Stomach smooth muscle (tissue), 2 donors: Measurements from ENCODE around the gene KRTAP17-1.
"Not testable (repeated sequence)": the region's sequence is repeated elsewhere in the genome, so short reads cannot be mapped to it uniquely, and the experiment has no call there.

ENCODE experiments used
- H3K27ac ChIP-seq: one replicate; pipeline ENCODE4 v1.7.0; 2013; ENCODE audit warnings: mild to moderate bottlenecking, low read length, inconsistent platforms
- H3K27me3 ChIP-seq, 2 donors: one replicate each; pipeline ENCODE4 v1.7.0; 2013; ENCODE audit warnings: low read length in 2 of 2; ENCODE audit not compliant: insufficient read depth in 2 of 2, control insufficient read depth in 1 of 2
- H3K36me3 ChIP-seq, 2 donors: one replicate each; pipeline ENCODE4 v1.7.0; 2013; ENCODE audit warnings: low read length in 2 of 2; ENCODE audit not compliant: control insufficient read depth in 2 of 2, insufficient read depth in 2 of 2
- H3K4me1 ChIP-seq: one replicate; pipeline ENCODE4 v1.7.0; 2013; ENCODE audit warnings: low read length; ENCODE audit not compliant: control insufficient read depth, insufficient read depth
- H3K4me3 ChIP-seq, 2 donors: one replicate each; pipeline ENCODE4 v1.7.0; 2013; ENCODE audit warnings: low read length in 2 of 2
- H3K9ac ChIP-seq, 2 donors: one replicate each; pipeline ENCODE4 v1.7.0; 2013; ENCODE audit warnings: low read length in 2 of 2, mild to moderate bottlenecking in 1 of 2
- H3K9me3 ChIP-seq, 2 donors: one replicate each; pipeline ENCODE4 v1.7.0; 2013; ENCODE audit warnings: low read length in 2 of 2; ENCODE audit not compliant: control insufficient read depth in 2 of 2
- donor health status: healthy.
- donor health status: Pancreatic carcinoma.

Gene KRTAP17-1

GRCh38 chr17:41301204-41301790 lies 14.2 kb downstream of the KRTAP17-1 start:
- Histone ChIP-seq H3K36me3 (no peaks in the 10 kb centered on the region), H3K27ac (no peak overlapping the region), H3K9me3 (peaks cover 5 to 10% of the 10 kb centered on the region in 2 donors), H3K4me3 (no peak overlapping the region), H3K4me1 (no peaks in the 10 kb centered on the region), H3K9ac (no peak overlapping the region), H3K27me3 (peaks cover 0 to 3% of the 10 kb centered on the region in 2 donors)

GRCh38 chr17:41298458-41299135 lies 16.9 kb downstream of the KRTAP17-1 start:
- Histone ChIP-seq H3K27me3 (peaks cover 0 to 3% of the 10 kb centered on the region in 2 donors), H3K27ac (no peak overlapping the region), H3K9me3 (peaks cover 5 to 10% of the 10 kb centered on the region in 2 donors), H3K4me3 (no peak overlapping the region), H3K4me1 (no peaks in the 10 kb centered on the region), H3K36me3 (no peaks in the 10 kb centered on the region), H3K9ac (no peak overlapping the region)

DNA sequence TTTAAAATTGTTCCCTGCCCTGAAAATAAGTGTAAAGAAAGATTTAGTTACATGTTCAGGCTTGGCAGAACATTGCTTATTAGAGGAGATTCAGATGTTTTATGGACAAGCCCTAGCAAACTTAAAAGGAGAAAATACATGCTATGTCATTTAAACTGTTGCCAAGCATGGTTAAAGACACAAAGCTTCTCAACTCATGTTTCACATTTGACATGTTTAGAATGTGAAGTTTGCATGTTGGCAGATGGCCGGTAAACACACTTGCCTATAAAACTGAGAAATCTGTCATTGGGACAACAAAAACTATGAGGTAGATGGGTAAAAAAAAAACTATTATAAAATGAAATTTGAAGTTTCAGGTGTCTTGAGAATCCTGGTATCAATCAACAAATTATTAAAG lies 18.7 kb downstream of the KRTAP17-1 start:
- H3K4me1 ChIP-seq, result no peaks in the 10 kb centered on the region
- H3K9ac ChIP-seq, result no peak overlapping the region
- peaks cover 0 to 3% of the 10 kb centered on the region in 2 donors for H3K27me3 ChIP-seq
- H3K27ac ChIP-seq, result no peak overlapping the region
- no peak overlapping the region for H3K4me3 ChIP-seq
- H3K36me3 ChIP-seq, result no peaks in the 10 kb centered on the region
- peaks cover 4 to 5% of the 10 kb centered on the region in 2 donors for H3K9me3 ChIP-seq

DNA sequence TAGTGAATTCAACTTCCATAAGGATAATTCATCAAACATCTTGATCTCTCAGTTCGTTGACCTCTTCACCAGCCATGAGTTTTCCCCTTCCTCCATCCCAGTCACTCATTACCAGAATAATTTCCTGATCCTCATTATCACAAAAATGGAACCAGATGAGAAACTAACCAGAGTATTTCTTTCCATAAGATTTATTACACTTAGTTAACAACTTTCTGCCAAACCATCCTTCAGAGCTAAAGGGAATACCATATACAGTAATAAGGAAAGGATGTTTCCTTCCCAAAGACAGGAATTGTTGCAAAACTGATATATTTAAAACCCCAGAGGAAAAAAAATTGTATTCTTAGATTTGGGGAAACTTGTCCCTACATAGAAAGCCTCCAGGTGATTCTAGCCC lies 21.5 kb downstream of the KRTAP17-1 start:
- no peak overlapping the region for H3K9ac ChIP-seq
- H3K36me3 ChIP-seq, result no peaks in the 10 kb centered on the region
- H3K4me1 ChIP-seq, result no peaks in the 10 kb centered on the region
- no peak overlapping the region for H3K27ac ChIP-seq
- no peaks in the 10 kb centered on the region for H3K27me3 ChIP-seq
- no peaks in the 10 kb centered on the region for H3K9me3 ChIP-seq
- no peak overlapping the region for H3K4me3 ChIP-seq

DNA sequence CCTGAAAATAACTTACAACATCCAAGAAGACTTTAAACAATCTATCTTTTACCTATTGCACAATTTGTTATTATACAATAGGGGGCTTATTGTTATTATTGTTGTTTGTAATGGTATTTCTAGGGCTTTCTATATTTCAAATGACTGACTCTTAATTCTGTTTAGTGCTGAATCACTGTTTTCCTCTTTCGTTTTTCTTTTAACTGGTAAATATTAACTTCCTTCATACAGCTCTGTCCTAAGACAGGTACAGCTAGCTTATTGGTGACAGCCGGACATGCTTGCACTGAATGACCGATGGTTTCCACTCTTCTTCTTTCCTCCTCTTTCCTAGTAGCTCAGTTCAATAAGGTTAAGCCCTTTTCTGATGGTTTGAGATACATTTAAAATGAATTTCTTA lies 28.5 kb downstream of the KRTAP17-1 start:
- Histone ChIP-seq H3K4me1 (no peaks in the 10 kb centered on the region), H3K36me3 (no peaks in the 10 kb centered on the region), H3K9ac (no peak overlapping the region), H3K27ac (no peak overlapping the region), H3K27me3 (peaks cover 0 to 2% of the 10 kb centered on the region in 2 donors), H3K4me3 (no peak overlapping the region), H3K9me3 (no peaks in the 10 kb centered on the region)

- Histone ChIP-seq H3K9me3 (no peaks in the 10 kb centered on the region), H3K36me3 (no peaks in the 10 kb centered on the region), H3K27me3 (peaks cover 0 to 2% of the 10 kb centered on the region in 2 donors), H3K9ac (no peak overlapping the region), H3K27ac (no peak overlapping the region), H3K4me3 (no peak overlapping the region), H3K4me1 (no peaks in the 10 kb centered on the region)
Measured at GRCh38 chr17:41284546-41284945, 31.0 kb downstream of the KRTAP17-1 start.

GRCh38 chr17:41284043-41284442 lies 31.5 kb downstream of the KRTAP17-1 start:
- Histone ChIP-seq H3K36me3 (no peaks in the 10 kb centered on the region), H3K27ac (no peak overlapping the region), H3K9ac (no peak overlapping the region)

GRCh38 chr17:41278176-41278955 lies 37.1 kb downstream of the KRTAP17-1 start:
- no peak overlapping the region for H3K4me3 ChIP-seq
- H3K36me3 ChIP-seq, result no peaks in the 10 kb centered on the region
- H3K27me3 ChIP-seq, result peaks cover 0 to 2% of the 10 kb centered on the region in 2 donors
- H3K4me1 ChIP-seq, result no peaks in the 10 kb centered on the region
- H3K9me3 ChIP-seq, result no peaks in the 10 kb centered on the region
- H3K9ac ChIP-seq, result no peak overlapping the region
- H3K27ac ChIP-seq, result no peak overlapping the region

More at GRCh38 chr17:41284043-41284442, 31.5 kb downstream of the KRTAP17-1 start:
- H3K4me1 ChIP-seq, result no peaks in the 10 kb centered on the region
- H3K9me3 ChIP-seq, result no peaks in the 10 kb centered on the region
- peaks cover 0 to 2% of the 10 kb centered on the region in 2 donors for H3K27me3 ChIP-seq
- H3K4me3 ChIP-seq, result no peak overlapping the region

DNA sequence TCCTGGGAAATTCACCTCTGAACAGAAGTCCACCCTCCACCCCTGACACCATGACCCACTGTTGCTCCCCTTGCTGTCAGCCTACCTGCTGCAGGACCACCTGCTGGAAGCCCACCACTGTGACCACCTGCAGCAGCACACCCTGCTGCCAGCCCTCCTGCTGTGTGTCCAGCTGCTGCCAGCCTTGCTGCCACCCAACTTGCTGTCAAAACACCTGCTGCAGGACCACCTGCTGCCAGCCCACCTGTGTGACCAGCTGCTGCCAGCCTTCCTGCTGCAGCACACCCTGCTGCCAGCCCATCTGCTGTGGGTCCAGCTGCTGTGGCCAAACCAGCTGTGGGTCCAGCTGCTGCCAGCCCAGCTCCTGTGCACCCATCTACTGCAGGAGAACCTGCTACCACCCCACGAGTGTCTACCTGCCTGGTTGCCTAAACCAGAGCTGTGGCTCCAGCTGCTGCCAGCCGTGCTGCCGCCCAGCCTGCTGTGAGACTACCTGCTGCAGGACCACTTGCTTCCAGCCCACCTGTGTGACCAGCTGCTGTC lies 39.8 kb downstream of the KRTAP17-1 start, which contains the start of gene KRTAP9-7:
Gene KRTAP9-7, plus strand, starts transcription at position 51 of the 543 bp plus-strand sequence. Its CDS starts 0 bp downstream, at position 51.
- H3K27ac ChIP-seq, H3K4me1 ChIP-seq, H3K4me3 ChIP-seq, H3K9ac ChIP-seq, H3K9me3 ChIP-seq, H3K27me3 ChIP-seq, H3K36me3 ChIP-seq: not testable (repeated sequence)

- H3K27me3 ChIP-seq, result no peaks in the 10 kb centered on the region
Measured at GRCh38 chr17:41271858-41272257, 43.7 kb downstream of the KRTAP17-1 start.

More at GRCh38 chr17:41271858-41272257, 43.7 kb downstream of the KRTAP17-1 start:
- Histone ChIP-seq H3K36me3 (no peaks in the 10 kb centered on the region), H3K9ac (no peak overlapping the region), H3K4me1 (no peaks in the 10 kb centered on the region), H3K4me3 (no peak overlapping the region), H3K27ac (no peak overlapping the region), H3K9me3 (no peaks in the 10 kb centered on the region)
